ENCODE results near the gene ONECUT3.
"Not testable (repeated sequence)": the region's sequence is repeated elsewhere in the genome, so short reads cannot be mapped to it uniquely, and the experiment has no call there.

The ONECUT3 gene

DNA sequence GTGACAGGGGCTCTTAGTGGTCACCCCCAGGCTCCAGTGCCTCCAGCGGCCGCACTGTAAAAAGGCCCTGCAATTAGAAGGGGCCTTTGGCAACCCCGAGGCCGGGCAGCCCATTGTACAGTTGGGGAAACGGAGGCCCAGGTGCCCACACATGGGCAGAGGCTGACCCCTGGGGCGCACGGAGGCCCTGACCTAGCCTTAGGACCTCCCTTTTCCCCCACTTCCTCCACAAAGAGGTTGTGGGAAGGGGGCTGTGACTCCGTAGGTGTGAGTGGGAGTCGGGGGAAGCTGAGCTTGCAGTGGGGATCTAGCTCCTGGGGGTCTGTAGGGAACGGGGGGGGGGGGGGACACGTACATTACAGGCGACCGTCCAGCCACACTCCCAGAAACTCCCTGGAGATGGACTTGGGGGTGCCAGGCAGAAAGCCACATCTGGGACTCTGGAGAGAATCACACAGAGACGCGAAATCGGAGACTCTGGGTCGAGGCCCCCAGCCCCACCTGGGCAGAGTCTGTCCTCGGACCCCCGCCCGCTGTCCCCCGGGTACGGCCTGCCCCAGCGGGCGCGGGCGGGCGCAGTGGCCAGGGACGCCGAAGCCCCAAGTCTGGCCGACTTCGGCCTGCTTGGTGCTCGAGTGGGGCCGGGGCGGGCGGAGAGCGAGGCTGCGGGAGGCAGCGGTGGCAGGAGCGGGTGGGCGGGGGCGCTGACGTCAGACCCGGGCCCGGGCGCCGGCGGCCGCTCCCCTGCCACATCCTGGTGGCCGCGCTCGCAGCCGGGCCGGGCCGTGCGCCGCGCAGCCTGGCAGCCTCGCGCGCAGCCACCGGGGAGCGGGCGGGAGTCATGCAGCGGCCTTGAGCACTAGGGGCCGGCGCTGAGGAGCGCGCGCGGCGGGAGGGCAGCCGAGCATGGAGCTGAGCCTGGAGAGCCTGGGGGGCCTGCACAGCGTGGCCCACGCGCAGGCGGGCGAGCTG lies at the start of gene ONECUT3:
ONECUT3 (plus strand) TSS at position 750 of the 972 bp plus-strand sequence; CDS start at position 907, 157 bp downstream.
- DNase-seq = no peak

DNA sequence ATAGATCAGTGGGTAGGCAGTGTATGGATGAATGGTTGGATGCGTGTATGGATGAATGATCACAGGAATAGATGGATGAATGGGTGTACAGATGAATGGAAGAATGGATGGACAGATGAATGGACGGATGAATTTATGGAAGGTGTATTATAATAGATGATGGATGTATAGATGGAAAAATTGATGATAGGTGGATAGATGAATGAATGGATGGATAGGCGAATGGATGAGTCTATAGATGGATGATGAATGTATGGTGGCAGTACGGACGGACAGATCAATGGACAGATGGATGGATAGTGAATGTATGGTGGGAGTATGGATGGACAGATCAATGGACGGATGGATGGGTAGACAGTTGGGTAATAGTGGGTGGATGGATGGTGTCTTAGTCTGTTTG lies 49.0 kb upstream of the ONECUT3 start:
- DNase-seq = no peak

GRCh38 chr19:1705367-1705766 lies 47.9 kb upstream of the ONECUT3 start:
- DNase-seq = no peak

- DNase-seq = not testable (repeated sequence)
These were observed 46.7 kb upstream of the ONECUT3 start for GRCh38 chr19:1706646-1707045.

DNA sequence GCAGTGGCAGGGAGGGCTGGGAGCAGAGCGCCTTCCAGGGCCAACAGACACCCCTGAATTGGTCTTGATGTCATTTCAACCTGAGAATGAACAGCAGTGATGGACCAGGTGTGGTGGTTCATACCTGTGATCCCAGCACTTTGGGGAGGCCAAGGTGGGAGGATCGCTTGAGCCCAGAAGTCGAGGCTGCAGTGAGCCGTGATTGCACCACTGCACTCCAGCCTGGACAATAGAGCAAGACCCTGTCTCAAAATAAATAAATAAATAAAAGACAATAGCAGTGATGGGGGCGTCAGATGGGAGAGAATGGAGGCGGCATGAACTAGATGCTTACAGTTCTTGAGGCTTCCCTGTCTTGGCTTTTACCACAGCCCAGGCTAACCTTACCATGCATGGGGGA lies 46.1 kb upstream of the ONECUT3 start:
- no peak for DNase-seq

DNA sequence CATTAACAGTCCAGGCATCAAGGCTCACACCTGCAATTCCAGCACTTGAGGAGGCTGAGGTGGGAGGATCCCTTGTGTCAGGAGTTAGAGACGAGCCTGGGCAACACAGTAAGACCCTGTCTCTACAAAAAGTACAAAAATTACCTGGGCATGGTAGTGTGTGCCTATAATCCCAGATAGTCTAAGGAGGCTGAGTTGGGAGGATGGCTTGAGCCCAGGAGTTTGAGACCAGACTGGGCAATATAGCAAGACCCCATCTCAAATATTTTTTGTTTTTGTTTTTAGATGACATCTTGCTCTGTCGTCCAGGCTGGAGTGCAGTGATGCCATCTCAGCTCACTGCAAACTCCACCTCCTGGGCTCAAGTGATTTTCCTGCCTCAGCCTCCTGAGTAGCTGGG lies 40.1 kb upstream of the ONECUT3 start:
- no peak for DNase-seq

DNA sequence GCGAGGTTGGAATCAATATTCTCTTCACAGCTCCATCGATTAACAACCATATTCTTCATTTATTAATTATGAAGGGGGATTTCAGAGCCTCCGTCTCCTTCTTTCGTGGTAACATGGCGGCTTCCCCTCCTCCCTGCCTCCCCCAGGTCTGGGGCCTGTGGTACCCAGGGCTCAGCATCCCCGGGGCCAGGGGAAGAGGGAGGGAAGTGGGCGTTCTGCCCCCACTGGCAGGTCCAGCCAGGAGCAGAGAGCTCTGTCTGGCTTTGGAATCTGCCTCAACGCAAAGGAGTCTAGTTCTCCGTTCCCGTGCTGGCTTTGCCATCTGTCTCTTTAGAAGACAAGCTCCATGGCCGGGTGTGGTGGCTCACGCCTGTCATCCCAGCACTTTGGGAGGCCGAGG lies 37.8 kb upstream of the ONECUT3 start:
- DNase-seq = no peak

- no peak for DNase-seq
These were observed 35.9 kb upstream of the ONECUT3 start for GRCh38 chr19:1717200-1717969.

DNA sequence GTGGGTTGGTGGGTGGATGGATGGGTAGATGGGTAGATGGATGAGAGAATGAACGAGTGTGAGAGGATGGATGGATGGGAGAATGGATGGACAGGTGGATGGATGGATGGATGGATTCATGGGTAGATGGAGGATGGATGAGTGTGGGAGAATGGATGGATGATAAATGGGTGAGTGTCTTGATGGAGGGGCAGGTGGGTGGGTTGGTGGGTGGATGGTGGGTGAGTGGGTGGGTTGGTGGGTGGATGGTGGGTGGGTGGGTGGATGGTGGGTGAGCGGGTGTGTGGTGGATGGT lies 35.4 kb upstream of the ONECUT3 start:
- DNase-seq = no peak

DNA sequence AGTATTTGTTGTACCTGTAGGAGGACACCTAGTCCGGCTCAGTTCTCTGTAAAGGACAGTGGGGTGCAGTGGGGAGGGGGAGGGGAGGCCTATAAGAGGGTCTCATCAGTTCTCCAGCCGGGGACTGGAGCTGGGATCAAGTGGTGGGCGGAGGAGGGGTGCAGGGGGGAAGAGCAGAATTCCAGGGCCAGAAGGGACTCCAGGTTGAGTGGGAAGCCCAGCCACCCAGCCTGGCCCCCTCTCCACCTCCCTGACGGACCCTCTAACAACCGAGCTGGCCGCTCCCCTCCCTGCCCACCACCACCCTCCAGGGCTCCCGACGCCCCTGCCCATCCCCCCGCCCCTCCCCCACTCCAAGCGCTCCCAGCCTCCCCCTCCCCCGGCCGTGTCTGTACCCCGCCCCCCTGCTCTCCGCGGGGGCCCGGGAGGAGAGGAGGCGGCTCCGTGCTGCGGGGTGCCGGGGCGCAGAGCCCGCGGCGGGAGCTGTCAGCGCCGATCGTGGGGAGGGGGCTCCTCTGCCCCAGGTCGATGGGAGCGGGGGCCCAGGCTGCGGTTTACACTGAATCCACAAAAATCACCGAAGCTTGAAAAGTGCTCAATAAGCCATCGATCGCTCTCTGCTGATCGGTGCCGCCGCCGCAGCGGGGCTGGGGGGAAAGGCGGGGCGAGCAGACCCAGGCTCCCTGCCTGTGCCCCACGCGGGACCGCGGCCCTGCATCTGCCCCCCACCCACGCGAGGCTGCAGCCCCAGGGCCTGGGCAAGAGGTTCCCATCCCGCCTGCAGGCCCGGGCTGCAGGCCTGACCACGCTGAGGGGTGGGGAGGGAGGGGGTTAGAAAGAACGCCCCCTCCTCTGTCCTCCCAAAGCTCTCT lies 34.6 kb upstream of the ONECUT3 start:
- no peak for DNase-seq

DNA sequence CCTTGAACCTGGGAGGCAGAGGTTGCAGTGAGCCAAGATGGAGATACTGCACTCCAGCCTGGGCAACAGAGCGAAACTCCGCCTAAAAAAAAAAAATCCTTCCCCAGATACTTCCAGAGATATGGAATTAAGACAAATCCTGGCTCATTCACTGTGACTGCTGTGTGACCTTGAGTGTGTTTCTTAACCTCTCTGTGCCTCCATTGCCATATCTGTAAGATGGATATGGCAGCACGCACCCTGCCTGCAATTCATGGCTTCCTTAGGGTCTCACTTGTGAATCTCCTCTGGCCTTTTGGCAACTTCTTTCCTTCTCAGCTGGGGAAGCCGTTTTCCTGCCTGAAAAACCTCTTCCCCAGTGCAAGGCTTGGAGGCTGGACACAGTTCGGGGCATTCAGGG lies 33.8 kb upstream of the ONECUT3 start:
- DNase-seq = no peak

DNA sequence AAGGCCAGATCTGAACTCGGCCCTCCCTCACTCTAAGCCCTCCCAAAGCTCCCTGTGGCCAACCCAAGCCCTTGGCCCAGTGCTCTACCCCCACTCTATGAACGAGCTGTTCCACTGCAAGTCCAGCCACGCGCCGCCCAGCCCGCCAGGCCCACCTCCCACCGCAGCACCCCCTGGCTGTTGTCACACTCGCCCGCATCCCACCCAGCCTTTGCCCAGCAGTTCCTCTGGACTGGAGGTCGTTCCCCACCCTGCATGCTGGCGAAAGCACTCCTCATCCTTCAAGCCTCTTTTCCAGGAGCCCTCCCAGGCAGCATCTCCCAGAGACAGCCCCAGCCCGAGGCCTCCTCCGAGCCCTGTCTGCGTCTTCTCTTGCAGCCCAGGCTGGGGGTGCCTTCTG lies 33.1 kb upstream of the ONECUT3 start:
- DNase-seq = no peak

- DNase-seq = peak; percentile 64
These were observed 27.9 kb upstream of the ONECUT3 start for GRCh38 chr19:1725100-1726064.

DNA sequence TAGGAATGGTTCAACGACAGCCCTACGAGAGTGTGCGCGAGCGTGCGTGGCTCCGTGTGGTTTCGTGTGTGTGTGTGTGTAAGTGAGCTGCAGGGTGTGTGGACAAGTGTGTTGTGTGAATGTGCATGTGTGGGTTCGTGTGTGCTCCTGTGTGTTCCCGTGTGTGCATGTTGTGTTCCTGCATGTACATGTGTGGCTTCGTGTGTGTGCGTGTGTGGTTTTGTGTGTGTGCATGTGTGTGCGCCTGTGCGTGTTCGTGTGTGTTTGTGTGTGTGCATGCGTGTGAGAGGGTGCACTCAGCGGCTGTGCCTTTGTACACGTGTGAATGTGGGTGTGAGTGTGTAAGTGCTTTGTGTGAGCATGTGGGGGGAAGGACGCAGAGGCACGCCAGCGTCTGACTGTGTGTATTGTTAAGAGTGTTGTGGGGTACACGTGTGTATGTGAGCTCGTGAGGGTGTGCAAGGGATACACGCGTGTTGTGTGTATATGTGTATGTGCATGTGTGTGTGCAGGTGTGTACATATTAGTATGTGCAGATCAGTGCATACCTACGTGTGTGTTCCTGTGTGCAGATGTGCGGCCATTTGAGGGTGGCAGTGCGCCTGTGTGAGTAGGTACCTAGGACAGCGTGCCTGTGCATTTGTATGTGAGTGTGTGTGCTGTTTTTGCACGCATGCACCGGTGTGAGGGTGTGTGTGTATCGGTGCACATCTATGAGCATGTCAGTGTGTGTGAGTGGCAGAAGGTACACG lies 24.3 kb upstream of the ONECUT3 start:
- no peak for DNase-seq

- no peak for DNase-seq
These were observed 23.8 kb upstream of the ONECUT3 start for GRCh38 chr19:1729568-1729925.

- no peak for DNase-seq
These were observed 23.1 kb upstream of the ONECUT3 start for GRCh38 chr19:1730157-1730556.

- no peak for DNase-seq
These were observed 18.9 kb upstream of the ONECUT3 start for GRCh38 chr19:1734321-1734966.

- DNase-seq = no peak
These were observed 17.0 kb upstream of the ONECUT3 start for GRCh38 chr19:1736280-1736679.

- DNase-seq = no peak
These were observed 16.4 kb upstream of the ONECUT3 start for GRCh38 chr19:1736927-1737326.

GRCh38 chr19:1739960-1740629 lies 13.2 kb upstream of the ONECUT3 start:
- DNase-seq = no peak
